Gastroesophageal sphincter (tissue), 3 donors: ENCODE results near the gene HCRTR1.

ENCODE experiments used
- CTCF ChIP-seq, 4 experiments: fragments of 200-600 bp in 2 of 4; fragments of 450-650 bp in 2 of 4; sonication (generic) in 1 of 4; IDR thresholded peaks; one replicate each; pipeline ENCODE4 v1.5.1; 2017 to 2019; ENCODE audit warnings: antibody characterized with exemption in 4 of 4, mild to moderate bottlenecking in 2 of 4, moderate library complexity in 2 of 4
- EP300 ChIP-seq: sonication (generic); formaldehyde crosslinking; IDR thresholded peaks from one replicate; pipeline ENCODE4 v1.6.1; 2017; ENCODE audit warnings: antibody characterized with exemption, mild to moderate bottlenecking
- POLR2A ChIP-seq, 2 donors: fragments of 450-650 bp; IDR thresholded peaks; one replicate each; pipeline ENCODE4 v1.6.1; 2017; ENCODE audit warnings: antibody characterized with exemption in 2 of 2, mild to moderate bottlenecking in 2 of 2, moderate library complexity in 1 of 2
- POLR2AphosphoS5 ChIP-seq: sonication (generic); formaldehyde crosslinking; IDR thresholded peaks from one replicate; pipeline ENCODE4 v1.6.1; 2017; ENCODE audit warnings: antibody characterized with exemption

GRCh38 chr1:31648190-31648589 lies 30.7 kb downstream of the HCRTR1 start:
- no peak for TF ChIP-seq CTCF (IDR thresholded peaks at IDR 0.05)
- TF ChIP-seq POLR2A (IDR thresholded peaks at IDR 0.05): no peak
- TF ChIP-seq POLR2AphosphoS5: no peak
- TF ChIP-seq EP300: no peak
